Mucosa of descending colon (tissue), 3 donors: ENCODE measurements around the gene PARG. TPM values are rescaled to one million over a fixed set of nuclear protein-coding genes. Genes with fewer than 3 reads are reported as not detected.
"Not testable (repeated sequence)": the region's sequence is repeated elsewhere in the genome, so short reads cannot be mapped to it uniquely, and the experiment has no call there.

ENCODE experiments used
- ATAC-seq: fragments of 200-7000 bp; cut with Tn5 transposase; one replicate; pipeline ENCODE4 v1.9.1; 2020; ENCODE audit warnings: mild to moderate bottlenecking, moderate library complexity
- DNase-seq, 3 donors: peaks; one replicate each; pipeline ENCODE4 v3.0.0-alpha.2; 2020
- H3K36me3 ChIP-seq: fragments of 200-600 bp; one replicate; pipeline ENCODE4 v1.8.0; 2021; ENCODE audit warnings: low read depth, mild to moderate bottlenecking
- H3K4me1 ChIP-seq: fragments of 200-600 bp; one replicate; pipeline ENCODE4 v1.8.0; 2021; ENCODE audit warnings: low read depth, mild to moderate bottlenecking
- H3K4me3 ChIP-seq: fragments of 200-600 bp; one replicate; pipeline ENCODE4 v1.8.0; 2021; ENCODE audit warnings: mild to moderate bottlenecking
- H3K9me3 ChIP-seq: fragments of 200-600 bp; one replicate; pipeline ENCODE4 v1.8.0; 2021; ENCODE audit warnings: mild to moderate bottlenecking
- intact Hi-C, 2 donors: fragments of 100-400 bp; cut with DNase I in 1 of 2; cut with micrococcal nuclease in 1 of 2; formaldehyde crosslinking; loops; one replicate each; pipeline versions ENCODE4 v1.11.0 to v1.11.1; 2022; cut with DNase I, micrococcal nuclease
- total RNA-seq, 3 donors: library from RNA; stranded (reverse); fragmentation: NEBNext Ultra II Directional in 2 of 3; extraction: Animal tissue kit (Norgen Biotek cat#: 25700) in 2 of 3; gene quantifications; one replicate each; pipeline versions ENCODE4 v1.2.1 to v1.2.4, GENCODE V29; 2021 to 2023
- TF ChIP-seq, protein P1 (sequence below): fragments of 200-600 bp; IDR thresholded peaks from one replicate; pipeline ENCODE4 v1.8.0; 2022; ENCODE audit warnings: antibody characterized with exemption, mild to moderate bottlenecking
- donor health status: DM: no; HTN: no; CAD: no; lungs with moderate emphysema.
- donor health status: DM: no; HTN: no; CAD: no.
- donor health status: DM: no; HTN: yes; CAD: no.

The PARG gene
- total RNA-seq, 3 donors from 2014 or later = 26.6 to 34.3 (median 31.6) TPM

DNA sequence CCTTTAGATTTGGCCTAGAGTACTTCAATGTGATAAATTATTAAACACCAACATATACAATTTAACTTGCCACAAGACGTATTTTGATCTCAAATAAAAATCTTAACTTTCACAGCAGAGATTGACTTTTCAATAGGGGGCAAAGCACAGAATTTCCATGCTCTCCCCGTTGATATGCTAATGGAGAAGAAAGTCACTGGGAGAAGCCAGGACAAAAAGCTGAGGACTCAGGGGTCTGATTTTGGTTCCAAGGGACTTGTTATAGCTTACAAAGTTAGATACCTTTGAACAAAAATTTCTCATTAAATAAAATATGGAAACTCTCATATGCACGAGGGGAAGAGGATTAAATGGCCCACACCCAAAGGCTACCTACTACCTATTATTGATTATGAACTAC is 59.5 kb downstream of the PARG start:
- H3K36me3 ChIP-seq, intact Hi-C loops, DNase-seq, ATAC-seq, H3K9me3 ChIP-seq, H3K4me1 ChIP-seq, H3K4me3 ChIP-seq: not testable (repeated sequence)

DNA sequence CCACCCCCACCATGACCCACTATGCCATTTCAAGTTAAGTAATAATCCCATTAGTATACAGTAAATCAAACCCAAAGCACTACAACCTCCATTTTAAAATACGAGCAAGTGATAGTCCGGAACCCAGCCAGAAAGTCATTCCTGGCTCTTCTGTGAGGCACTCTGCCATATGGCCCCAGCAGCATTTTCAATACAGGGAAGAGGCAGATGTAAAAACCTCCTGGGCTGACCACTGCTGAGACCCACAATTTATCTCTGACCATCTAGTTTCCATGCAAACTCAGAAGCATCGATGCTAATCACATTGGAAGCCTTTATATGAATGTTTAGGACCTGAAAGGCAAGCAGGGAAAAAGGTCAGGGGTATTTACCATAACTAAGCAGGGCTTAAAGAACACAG is 69.1 kb downstream of the PARG start:
- ATAC-seq, DNase-seq: not testable (repeated sequence)

DNA sequence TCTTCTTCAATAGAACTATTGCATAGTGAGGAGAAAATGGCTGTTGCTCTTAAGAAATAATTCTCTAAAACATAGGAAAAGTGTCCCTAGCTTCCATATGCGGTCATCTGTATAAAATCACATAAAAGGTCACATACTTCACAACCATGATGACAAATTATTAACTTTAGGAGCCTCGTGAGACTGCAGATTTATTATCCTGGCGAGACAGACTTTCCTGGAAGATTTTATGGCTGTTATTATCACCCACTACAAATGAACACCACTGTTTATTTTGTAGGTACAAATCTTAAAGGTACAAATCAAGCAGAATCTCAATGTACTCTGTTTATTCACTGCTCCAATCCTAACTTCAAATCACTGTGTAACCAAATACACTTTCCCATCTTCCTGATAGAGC is 70.4 kb downstream of the PARG start:
- H3K4me3 ChIP-seq, DNase-seq, H3K36me3 ChIP-seq, intact Hi-C loops, H3K9me3 ChIP-seq, H3K4me1 ChIP-seq: not testable (repeated sequence)
- peak; percentile 95 for ATAC-seq

More for the DNA sequence above, 69.1 kb downstream of the PARG start:
- H3K36me3 ChIP-seq, intact Hi-C loops, H3K9me3 ChIP-seq, H3K4me3 ChIP-seq, H3K4me1 ChIP-seq: not testable (repeated sequence)

DNA sequence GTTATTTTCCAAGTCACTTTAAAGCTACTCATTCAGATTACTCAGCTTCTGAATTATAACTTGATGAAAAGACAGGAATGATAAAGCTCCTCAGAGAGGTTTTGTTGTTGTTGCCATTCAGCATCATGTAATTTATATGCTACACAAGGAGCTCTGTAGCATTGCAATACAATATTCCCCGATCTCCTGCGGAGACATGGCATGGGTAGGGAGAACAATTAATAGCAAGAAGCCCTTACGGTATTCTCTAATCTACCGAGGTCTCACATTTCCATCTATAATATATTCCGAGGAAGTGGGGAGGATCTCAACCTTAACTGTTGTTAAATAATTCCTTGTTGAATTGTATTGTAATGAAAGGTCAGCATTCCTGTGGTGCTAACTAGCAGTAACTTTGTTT is 81.9 kb downstream of the PARG start:
- H3K4me3 ChIP-seq, H3K9me3 ChIP-seq, ATAC-seq, H3K36me3 ChIP-seq, intact Hi-C loops, H3K4me1 ChIP-seq, DNase-seq: not testable (repeated sequence)

DNA sequence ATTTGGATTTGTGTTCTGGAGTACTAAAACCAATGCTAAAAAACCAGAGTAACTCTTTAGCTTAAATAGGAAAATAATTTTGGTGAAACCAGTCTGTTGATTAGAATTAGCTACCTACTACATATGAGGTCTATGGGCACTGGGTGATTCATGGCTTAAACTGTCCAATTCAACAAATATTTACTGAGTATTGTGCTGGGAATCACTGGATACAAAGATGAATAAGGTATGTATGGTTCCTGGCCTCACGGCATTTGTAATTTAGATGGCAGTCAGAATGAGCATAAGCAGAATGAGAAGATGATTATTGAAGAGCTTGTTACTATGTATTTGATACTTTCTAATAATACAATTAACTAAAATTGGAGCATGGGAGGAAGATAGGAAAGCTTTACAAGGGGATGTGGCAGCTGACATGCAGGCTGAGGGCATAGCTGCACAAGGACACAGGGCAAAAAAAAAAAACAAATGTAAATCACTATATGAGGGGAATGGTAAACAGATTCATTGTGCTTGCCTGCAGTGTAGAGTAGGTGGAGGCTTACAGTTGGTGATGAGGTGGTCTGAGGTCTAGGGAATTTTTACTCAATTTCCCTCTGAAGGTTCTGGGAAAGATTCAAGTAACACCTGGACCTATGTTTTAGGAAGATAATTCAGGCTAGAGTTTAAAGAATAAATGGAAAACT is 83.0 kb downstream of the PARG start:
- DNase-seq, H3K36me3 ChIP-seq, H3K4me1 ChIP-seq, intact Hi-C loops, H3K9me3 ChIP-seq, H3K4me3 ChIP-seq, ATAC-seq: not testable (repeated sequence)

DNA sequence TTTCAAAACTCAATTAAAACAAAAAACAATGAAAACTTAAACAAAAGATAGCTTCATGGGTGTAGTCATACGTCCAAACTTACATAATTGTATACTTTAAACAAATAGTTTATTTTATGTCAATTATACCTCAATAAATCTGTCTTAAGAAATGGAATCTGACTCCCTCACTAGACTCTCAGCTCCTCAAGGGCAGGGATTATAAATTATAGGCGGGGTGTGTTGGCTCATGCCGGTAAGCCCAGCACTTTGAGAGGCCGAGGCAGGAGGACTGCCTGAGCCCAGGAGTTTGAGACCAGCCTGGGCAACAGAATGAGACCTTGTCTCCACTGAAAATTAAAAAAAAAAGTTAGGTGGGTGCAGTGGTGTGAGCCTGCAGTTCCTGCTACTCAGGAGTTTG is 92.3 kb downstream of the PARG start:
- H3K4me3 ChIP-seq, DNase-seq, H3K4me1 ChIP-seq, H3K9me3 ChIP-seq, intact Hi-C loops, H3K36me3 ChIP-seq: not testable (repeated sequence)
- ATAC-seq = peak; percentile 54

DNA sequence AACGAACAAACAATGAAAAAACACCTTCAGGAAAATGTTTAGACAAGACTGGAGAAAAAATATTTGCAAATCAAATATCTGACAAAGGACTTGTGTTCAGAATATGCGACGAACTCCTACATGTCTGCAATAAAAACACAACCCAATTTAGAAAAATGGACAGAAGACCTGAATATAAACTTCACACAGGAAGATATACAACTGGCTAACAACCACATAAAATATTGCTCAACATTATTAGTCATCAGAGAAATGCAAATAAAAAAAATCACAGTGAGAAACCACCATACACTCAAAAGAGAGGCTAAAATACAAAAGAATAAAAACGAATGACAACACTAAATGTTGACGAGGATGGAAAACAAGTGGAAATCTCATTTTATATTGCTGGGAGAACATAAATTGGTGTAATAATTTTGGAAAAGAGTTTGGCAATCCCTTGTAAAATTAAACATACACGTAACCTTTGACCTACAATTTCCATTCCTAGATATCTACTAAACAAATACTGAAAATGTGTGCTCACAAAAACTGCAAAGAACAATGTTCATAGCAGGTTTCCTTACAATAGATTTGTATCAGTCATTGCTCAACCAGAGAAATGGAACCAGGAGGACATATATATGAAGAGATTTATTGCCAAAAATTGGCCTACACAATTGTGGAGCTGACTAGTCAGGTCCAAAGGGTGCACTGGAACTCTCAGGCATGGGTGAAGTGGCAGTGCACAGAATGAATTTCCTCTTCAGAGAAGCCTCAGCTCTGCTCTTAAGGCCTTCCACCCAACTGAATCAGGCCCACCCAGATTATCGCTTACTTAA is 96.8 kb downstream of the PARG start:
- Histone ChIP-seq H3K4me1 (no peaks in the 10 kb centered on the region), H3K9me3 (no peaks in the 10 kb centered on the region), H3K4me3 (no peak overlapping the region), H3K36me3 (peaks cover 4% of the 10 kb centered on the region)
- ATAC-seq = peak; percentile 96
- DNase-seq = peak in 1 of 3 donors; percentile 4
- intact Hi-C loops = no loop called here
- TF ChIP-seq, protein P1, sequence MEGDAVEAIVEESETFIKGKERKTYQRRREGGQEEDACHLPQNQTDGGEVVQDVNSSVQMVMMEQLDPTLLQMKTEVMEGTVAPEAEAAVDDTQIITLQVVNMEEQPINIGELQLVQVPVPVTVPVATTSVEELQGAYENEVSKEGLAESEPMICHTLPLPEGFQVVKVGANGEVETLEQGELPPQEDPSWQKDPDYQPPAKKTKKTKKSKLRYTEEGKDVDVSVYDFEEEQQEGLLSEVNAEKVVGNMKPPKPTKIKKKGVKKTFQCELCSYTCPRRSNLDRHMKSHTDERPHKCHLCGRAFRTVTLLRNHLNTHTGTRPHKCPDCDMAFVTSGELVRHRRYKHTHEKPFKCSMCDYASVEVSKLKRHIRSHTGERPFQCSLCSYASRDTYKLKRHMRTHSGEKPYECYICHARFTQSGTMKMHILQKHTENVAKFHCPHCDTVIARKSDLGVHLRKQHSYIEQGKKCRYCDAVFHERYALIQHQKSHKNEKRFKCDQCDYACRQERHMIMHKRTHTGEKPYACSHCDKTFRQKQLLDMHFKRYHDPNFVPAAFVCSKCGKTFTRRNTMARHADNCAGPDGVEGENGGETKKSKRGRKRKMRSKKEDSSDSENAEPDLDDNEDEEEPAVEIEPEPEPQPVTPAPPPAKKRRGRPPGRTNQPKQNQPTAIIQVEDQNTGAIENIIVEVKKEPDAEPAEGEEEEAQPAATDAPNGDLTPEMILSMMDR = no peak

DNA sequence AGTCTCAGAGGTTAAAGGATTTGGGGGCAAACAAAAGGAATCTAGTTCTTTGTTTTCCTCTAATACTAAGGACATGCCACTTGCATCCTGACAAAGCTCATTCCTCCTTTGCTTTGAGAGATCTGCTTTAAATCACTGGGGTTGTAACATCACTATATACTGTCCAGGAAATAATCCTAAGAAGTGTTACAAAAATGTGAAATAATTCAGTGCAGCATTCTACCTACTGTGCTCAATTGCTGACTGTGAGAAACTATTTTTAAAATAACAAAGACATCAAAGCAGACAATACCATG is 99.5 kb downstream of the PARG start:
- ATAC-seq, H3K4me3 ChIP-seq, intact Hi-C loops, DNase-seq, H3K4me1 ChIP-seq, H3K9me3 ChIP-seq, H3K36me3 ChIP-seq: not testable (repeated sequence)

DNA sequence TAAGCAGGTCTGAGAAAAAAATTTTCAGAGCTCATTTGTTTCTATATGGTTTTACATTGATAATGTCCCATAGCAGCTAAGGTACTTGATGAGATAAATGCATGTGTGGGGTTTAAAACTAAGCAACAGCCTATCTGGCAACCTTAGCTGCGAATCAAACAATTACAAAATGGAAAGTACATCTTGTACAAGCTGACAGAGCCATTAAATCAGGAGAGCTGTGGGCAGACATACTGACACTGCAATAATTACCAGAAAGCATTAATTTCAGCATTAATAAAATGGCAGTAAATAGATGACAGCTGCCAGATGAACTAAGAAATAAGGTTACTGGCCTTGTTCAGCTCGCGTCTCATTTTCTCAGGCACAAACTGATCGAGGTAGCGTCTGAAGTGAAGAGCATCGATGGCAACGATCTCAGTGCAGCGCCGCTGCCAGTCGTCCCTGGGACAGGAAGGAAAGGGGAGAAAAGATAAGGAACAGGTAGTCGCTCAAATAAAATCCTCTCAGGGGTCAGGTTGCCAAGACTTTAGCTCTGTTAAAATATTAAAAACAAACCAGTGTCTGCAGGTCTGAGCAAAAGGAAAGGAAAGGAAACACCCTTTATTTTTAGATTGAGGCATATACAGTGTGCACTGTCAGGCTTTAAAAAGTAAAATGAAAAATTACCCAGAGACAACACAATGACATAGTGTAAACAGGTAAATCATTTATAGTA is 100.1 kb downstream of the PARG start:
- no peak for DNase-seq
- ATAC-seq = no peak
- H3K36me3 ChIP-seq = peaks cover 4% of the 10 kb centered on the region
- TF ChIP-seq, protein P1 = no peak
- H3K9me3 ChIP-seq = no peaks in the 10 kb centered on the region
- H3K4me3 ChIP-seq = no peak overlapping the region
- intact Hi-C loops = no loop called here
- no peaks in the 10 kb centered on the region for H3K4me1 ChIP-seq
